HepG2 (cell line): ENCODE measurements around the gene CD14. TPM values are rescaled to one million over a fixed set of nuclear protein-coding genes. Genes with fewer than 3 reads are reported as not detected.

Experiments
- ATF1 ChIP-seq: IDR thresholded peaks from 2 replicates; pipeline ENCODE4 v1.6.1; 2016; ENCODE audit warnings: mild to moderate bottlenecking, control low read depth
- CREBL2 ChIP-seq: sonication (generic); formaldehyde crosslinking; IDR thresholded peaks from 2 replicates; pipeline ENCODE4 v1.8.1; 2023; ENCODE audit warnings: missing genetic modification reagents, mild to moderate bottlenecking, borderline replicate concordance
- ELF3 ChIP-seq: IDR thresholded peaks from 2 replicates; pipeline ENCODE4 v1.6.1; 2016; ENCODE audit warnings: missing genetic modification reagents, missing compliant biosample characterization
- FLYWCH1 ChIP-seq: sonication (generic); formaldehyde crosslinking; IDR thresholded peaks from 2 replicates; pipeline ENCODE4 v1.8.1; 2023; ENCODE audit warnings: mild to moderate bottlenecking, missing genetic modification reagents
- FOXP4 ChIP-seq: sonication (generic); formaldehyde crosslinking; IDR thresholded peaks from 2 replicates; pipeline ENCODE4 v1.4.0; 2020; ENCODE audit warnings: missing genetic modification reagents
- NR2F6 ChIP-seq, 2 experiments: IDR thresholded peaks; 2 replicates each; pipeline ENCODE4 v1.6.1; 2016; ENCODE audit warnings: antibody characterized with exemption in 1 of 2, mild to moderate bottlenecking in 1 of 2
- PAX8 ChIP-seq: sonication (generic); formaldehyde crosslinking; IDR thresholded peaks from 2 replicates; pipeline ENCODE4 v1.8.0; 2022; ENCODE audit warnings: mild to moderate bottlenecking, missing genetic modification reagents, borderline replicate concordance
- PAXIP1 ChIP-seq: sonication (generic); formaldehyde crosslinking; conservative IDR thresholded peaks from 2 replicates; pipeline ENCODE4 v1.4.0; 2020; ENCODE audit warnings: mild to moderate bottlenecking, missing genetic modification reagents, moderate library complexity
- SATB2 ChIP-seq: sonication (generic); formaldehyde crosslinking; IDR thresholded peaks from 2 replicates; pipeline ENCODE4 v1.5.0; 2020; ENCODE audit warnings: missing genetic modification reagents
- TFE3 ChIP-seq: IDR thresholded peaks from 2 replicates; pipeline ENCODE4 v1.6.1; 2016
- TRIM24 ChIP-seq: sonication (generic); formaldehyde crosslinking; IDR thresholded peaks from 2 replicates; pipeline ENCODE4 v1.8.0; 2022; ENCODE audit warnings: mild to moderate bottlenecking, missing genetic modification reagents
- ZGPAT ChIP-seq: IDR thresholded peaks from 2 replicates; pipeline ENCODE4 v1.6.1; 2016; ENCODE audit warnings: mild to moderate bottlenecking
- ZNF512B ChIP-seq: sonication (generic); formaldehyde crosslinking; IDR thresholded peaks from 2 replicates; pipeline ENCODE4 v1.5.1; 2020; ENCODE audit warnings: missing genetic modification reagents, mild to moderate bottlenecking, borderline replicate concordance
- ZNF580 ChIP-seq: IDR thresholded peaks from 2 replicates; pipeline ENCODE4 v1.6.1; 2016; ENCODE audit warnings: low read depth, borderline replicate concordance
- ZNF891 ChIP-seq: sonication (generic); formaldehyde crosslinking; IDR thresholded peaks from 2 replicates; pipeline ENCODE4 v1.5.0; 2020; ENCODE audit warnings: mild to moderate bottlenecking, missing genetic modification reagents
- ZSCAN31 ChIP-seq: sonication (generic); formaldehyde crosslinking; IDR thresholded peaks from 2 replicates; pipeline ENCODE4 v1.5.0; 2020; ENCODE audit warnings: low read depth, mild to moderate bottlenecking, missing genetic modification reagents
- polyA plus RNA-seq, 8 experiments: library from polyadenylated mRNA; depleted of rRNA in 3 of 8; stranded (reverse) in 7 of 8; unstranded in 1 of 8; fragments of >200 nt; fragmentation: Illumina TruSeq in 4 of 8; extraction: Trizol in 4 of 8; gene quantifications; 2 replicates each; pipeline versions ENCODE4 v1.2.1 to v1.2.3, GENCODE V29; 2011 to 2016; ENCODE audit warnings: low read depth in 4 of 8, missing spikeins in 1 of 8, mixed read lengths in 1 of 8; ENCODE audit not compliant: insufficient read depth in 1 of 8
- total RNA-seq, 5 experiments: library from RNA; depleted of rRNA; stranded (reverse); fragments of >200 nt; fragmentation: Illumina TruSeq; extraction: Trizol; gene quantifications; 2 replicates each; pipeline ENCODE4 v1.2.3, GENCODE V29; 2016; ENCODE audit warnings: low read depth in 1 of 5

CD14 gene
- total and polyA plus RNA-seq, 2 of the 13 experiments (the other 11 are each of a cell fraction or from before 2014, with no cell fraction given): 1.7 to 4.7 TPM

GRCh38 chr5:140633021-140633471 is at the start of gene CD14 (continued):
- TF ChIP-seq FOXP4 (peak; percentile 56; the same call in 1 of the 2 replicates), ZNF580 (no peak), NR2F6 (IDR thresholded peaks at IDR 0.05) (peak; percentile 37; the same call in 1 of the 2 replicates), NR2F6 (CRISPR knock-in tag; IDR thresholded peaks at IDR 0.05) (no peak), TFE3 (CRISPR knock-in tag) (no peak), ATF1 (no peak), ZSCAN31 (CRISPR knock-in tag) (0 out of 2 replicates have a peak, but pooled peaks have one; percentile 34), ELF3 (CRISPR knock-in tag) (peak; percentile 71), CREBL2 (CRISPR knock-in tag) (no peak), ZNF891 (CRISPR knock-in tag) (no peak), FLYWCH1 (CRISPR knock-in tag) (no peak), SATB2 (no peak), PAXIP1 (CRISPR knock-in tag) (peak; percentile 64), ZGPAT (CRISPR knock-in tag) (peak; percentile 19; the same call in 1 of the 2 replicates), TRIM24 (CRISPR knock-in tag) (no peak), ZNF512B (CRISPR knock-in tag) (no peak), PAX8 (CRISPR knock-in tag) (no peak)
